Glutamatergic neuron (in vitro differentiated cells): ENCODE results near the gene CLEC12A. TPM values are rescaled to one million over a fixed set of nuclear protein-coding genes. Genes with fewer than 3 reads are reported as not detected.

ENCODE experiments used
- DNase-seq: peaks from one replicate; pipeline ENCODE4 v3.0.0; 2022
- H3K27ac Mint-ChIP-seq: one replicate; pipeline ENCODE4 v1.8.0; 2020; ENCODE audit warnings: mild to moderate bottlenecking, mixed read lengths, inconsistent platforms; ENCODE audit not compliant: unreplicated experiment
- H3K27me3 Mint-ChIP-seq: one replicate; pipeline ENCODE4 v1.8.0; 2020; ENCODE audit warnings: mild to moderate bottlenecking, moderate library complexity, mixed read lengths, inconsistent platforms; ENCODE audit not compliant: unreplicated experiment
- H3K36me3 Mint-ChIP-seq: one replicate; pipeline ENCODE4 v1.8.0; 2020; ENCODE audit warnings: mild to moderate bottlenecking, mixed read lengths, inconsistent platforms; ENCODE audit not compliant: unreplicated experiment
- H3K4me1 Mint-ChIP-seq: one replicate; pipeline ENCODE4 v1.8.0; 2020; ENCODE audit warnings: mild to moderate bottlenecking, low read depth, mixed read lengths, inconsistent platforms; ENCODE audit not compliant: unreplicated experiment
- H3K4me3 Mint-ChIP-seq: one replicate; pipeline ENCODE4 v1.8.0; 2020; ENCODE audit warnings: mild to moderate bottlenecking, mixed read lengths, inconsistent platforms; ENCODE audit not compliant: unreplicated experiment
- H3K9me3 Mint-ChIP-seq: one replicate; pipeline ENCODE4 v1.8.0; 2020; ENCODE audit warnings: mild to moderate bottlenecking, moderate library complexity, mixed read lengths, inconsistent platforms; ENCODE audit not compliant: unreplicated experiment
- CTCF ChIP-seq: fragments of 200-600 bp; sonication (generic); IDR thresholded peaks from one replicate; pipeline ENCODE4 v1.5.0; 2021; ENCODE audit not compliant: partially characterized antibody, unreplicated experiment
- long read RNA-seq: library from polyadenylated mRNA; unstranded; transcript quantifications from one replicate; pipeline ENCODE4 v2.0.0, GENCODE V29; 2020; ENCODE audit not compliant: unreplicated experiment
- total RNA-seq: library from RNA; stranded (reverse); fragmentation: NEBNext Ultra II Directional; extraction: Animal tissue kit (Norgen Biotek cat#: 25700); gene quantifications from one replicate; pipeline ENCODE4 v1.2.1, GENCODE V29; 2021; ENCODE audit not compliant: unreplicated experiment

Gene CLEC12A
- total RNA-seq = not detected
- long read RNA-seq, partial matches to known transcripts = 0 of 1 reads
- long read RNA-seq, other reads (novel, unspliced or antisense) = 1 of 1 reads

GRCh38 chr12:9971181-9971580 lies at the start of gene CLEC12A:
CLEC12A (plus strand) TSS chr12:9971409; CDS start chr12:9971597, 188 bp downstream.
- H3K27me3 Mint-ChIP-seq = no peaks in the 10 kb centered on the region
- H3K9me3 Mint-ChIP-seq = peaks cover 5% of the 10 kb centered on the region
- peaks cover 5% of the 10 kb centered on the region for H3K36me3 Mint-ChIP-seq
- no peak for DNase-seq
- no peak within 1 kb of the TSS for H3K4me3 Mint-ChIP-seq
- no peak for TF ChIP-seq CTCF
- H3K4me1 Mint-ChIP-seq = no peaks in the 10 kb centered on the region
- no peak within 1 kb of the TSS for H3K27ac Mint-ChIP-seq

- DNase-seq = no peak
- H3K27ac Mint-ChIP-seq = no peak overlapping the region
- peaks cover 2% of the 10 kb centered on the region for H3K9me3 Mint-ChIP-seq
- no peak overlapping the region for H3K4me3 Mint-ChIP-seq
- no peak for TF ChIP-seq CTCF
- peaks cover 2% of the 10 kb centered on the region for H3K27me3 Mint-ChIP-seq
- H3K36me3 Mint-ChIP-seq = no peaks in the 10 kb centered on the region
- no peaks in the 10 kb centered on the region for H3K4me1 Mint-ChIP-seq
Measured at GRCh38 chr12:9922429-9922828, 48.8 kb upstream of the CLEC12A start.

GRCh38 chr12:9925705-9926393 lies 45.4 kb upstream of the CLEC12A start:
- no peak for DNase-seq
- peak; percentile 31 for TF ChIP-seq CTCF
- H3K4me1 Mint-ChIP-seq = no peaks in the 10 kb centered on the region
- no peaks in the 10 kb centered on the region for H3K27me3 Mint-ChIP-seq
- no peaks in the 10 kb centered on the region for H3K9me3 Mint-ChIP-seq
- H3K36me3 Mint-ChIP-seq = no peaks in the 10 kb centered on the region
- no peak overlapping the region for H3K27ac Mint-ChIP-seq
- no peak overlapping the region for H3K4me3 Mint-ChIP-seq

GRCh38 chr12:9926876-9927275 lies 44.3 kb upstream of the CLEC12A start:
- H3K36me3 Mint-ChIP-seq = no peaks in the 10 kb centered on the region
- no peak for DNase-seq
- no peaks in the 10 kb centered on the region for H3K9me3 Mint-ChIP-seq
- no peak overlapping the region for H3K27ac Mint-ChIP-seq
- H3K4me3 Mint-ChIP-seq = no peak overlapping the region
- H3K4me1 Mint-ChIP-seq = no peaks in the 10 kb centered on the region
- H3K27me3 Mint-ChIP-seq = no peaks in the 10 kb centered on the region
- no peak for TF ChIP-seq CTCF

- no peaks in the 10 kb centered on the region for H3K4me1 Mint-ChIP-seq
- no peak overlapping the region for H3K27ac Mint-ChIP-seq
- no peaks in the 10 kb centered on the region for H3K27me3 Mint-ChIP-seq
Measured at GRCh38 chr12:9928607-9929006, 42.6 kb upstream of the CLEC12A start.

More at GRCh38 chr12:9928607-9929006, 42.6 kb upstream of the CLEC12A start:
- Mint-ChIP-seq H3K9me3 (no peaks in the 10 kb centered on the region), H3K4me3 (no peak overlapping the region), H3K36me3 (no peaks in the 10 kb centered on the region)
- no peak for TF ChIP-seq CTCF
- DNase-seq = no peak
